Suprapubic skin (tissue), 4 donors: ENCODE results near the gene IL31. TPM values are rescaled to one million over a fixed set of nuclear protein-coding genes. Genes with fewer than 3 reads are reported as not detected.

Experiments
- DNase-seq, 2 donors: peaks; one replicate each; pipeline ENCODE4 v3.0.0-alpha.2; 2019; ENCODE audit warnings: low spot score in 2 of 2
- H3K27ac ChIP-seq: fragments of 200-600 bp; sonication (generic); one replicate; pipeline ENCODE4 v1.5.1; 2019
- H3K27me3 ChIP-seq: fragments of 200-600 bp; sonication (generic); one replicate; pipeline ENCODE4 v1.5.1; 2019
- H3K36me3 ChIP-seq: fragments of 200-600 bp; sonication (generic); one replicate; pipeline ENCODE4 v1.5.1; 2019
- H3K4me1 ChIP-seq: fragments of 200-600 bp; sonication (generic); one replicate; pipeline ENCODE4 v1.5.1; 2019
- H3K4me3 ChIP-seq: fragments of 200-600 bp; sonication (generic); one replicate; pipeline ENCODE4 v1.5.1; 2019; ENCODE audit warnings: mild to moderate bottlenecking
- H3K9me3 ChIP-seq: fragments of 200-600 bp; sonication (generic); one replicate; pipeline ENCODE4 v1.5.1; 2019
- CTCF ChIP-seq, 2 donors: fragments of 200-600 bp in 1 of 2; fragments of 450-650 bp in 1 of 2; sonication (generic) in 1 of 2; IDR thresholded peaks; one replicate each; pipeline ENCODE4 v1.5.1; 2016 to 2019; ENCODE audit warnings: antibody characterized with exemption in 2 of 2, mild to moderate bottlenecking in 1 of 2, moderate library complexity in 1 of 2
- EP300 ChIP-seq: sonication (generic); formaldehyde crosslinking; IDR thresholded peaks from one replicate; pipeline ENCODE4 v1.6.1; 2017; ENCODE audit warnings: antibody characterized with exemption
- POLR2A ChIP-seq, 2 donors: fragments of 450-650 bp; IDR thresholded peaks; one replicate each; pipeline ENCODE4 v1.6.1; 2017; ENCODE audit warnings: antibody characterized with exemption in 2 of 2, mild to moderate bottlenecking in 2 of 2, moderate library complexity in 2 of 2
- POLR2AphosphoS5 ChIP-seq, 3 donors: sonication (generic); formaldehyde crosslinking; IDR thresholded peaks; one replicate each; pipeline ENCODE4 v1.6.1; 2017; ENCODE audit warnings: antibody characterized with exemption in 3 of 3
- WGBS: methylation state at CpG from one replicate; pipeline ENCODE4 v1.1.5; 2018; 5-methylcytosine and 5-hydroxymethylcytosine counted together
- total RNA-seq, 4 donors: library from RNA; depleted of rRNA; stranded (reverse); fragments of >200 nt; gene quantifications; one replicate each; pipeline ENCODE4 v1.1.0, GENCODE V29; 2016

The IL31 gene
- total RNA-seq, 4 donors from 2014 or later: not detected

DNA sequence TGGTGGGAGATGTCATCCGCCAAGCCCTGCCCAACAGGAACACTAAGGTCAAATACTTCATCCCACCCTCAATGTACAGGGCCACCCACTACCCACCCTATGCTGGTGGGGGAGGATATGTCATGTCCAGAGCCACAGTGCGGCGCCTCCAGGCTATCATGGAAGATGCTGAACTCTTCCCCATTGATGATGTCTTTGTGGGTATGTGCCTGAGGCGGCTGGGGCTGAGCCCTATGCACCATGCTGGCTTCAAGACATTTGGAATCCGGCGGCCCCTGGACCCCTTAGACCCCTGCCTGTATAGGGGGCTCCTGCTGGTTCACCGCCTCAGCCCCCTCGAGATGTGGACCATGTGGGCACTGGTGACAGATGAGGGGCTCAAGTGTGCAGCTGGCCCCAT lies 33.0 kb upstream of the IL31 start:
- H3K36me3 ChIP-seq: peaks cover 45% of the 10 kb centered on the region
- WGBS: 95% methylated on average over 6 of the region's 8 CpGs
- TF ChIP-seq EP300 (no peak), POLR2AphosphoS5 (IDR thresholded peaks at IDR 0.05) (no peak), POLR2A (IDR thresholded peaks at IDR 0.05) (no peak), CTCF (IDR thresholded peaks at IDR 0.05) (no peak)

DNA sequence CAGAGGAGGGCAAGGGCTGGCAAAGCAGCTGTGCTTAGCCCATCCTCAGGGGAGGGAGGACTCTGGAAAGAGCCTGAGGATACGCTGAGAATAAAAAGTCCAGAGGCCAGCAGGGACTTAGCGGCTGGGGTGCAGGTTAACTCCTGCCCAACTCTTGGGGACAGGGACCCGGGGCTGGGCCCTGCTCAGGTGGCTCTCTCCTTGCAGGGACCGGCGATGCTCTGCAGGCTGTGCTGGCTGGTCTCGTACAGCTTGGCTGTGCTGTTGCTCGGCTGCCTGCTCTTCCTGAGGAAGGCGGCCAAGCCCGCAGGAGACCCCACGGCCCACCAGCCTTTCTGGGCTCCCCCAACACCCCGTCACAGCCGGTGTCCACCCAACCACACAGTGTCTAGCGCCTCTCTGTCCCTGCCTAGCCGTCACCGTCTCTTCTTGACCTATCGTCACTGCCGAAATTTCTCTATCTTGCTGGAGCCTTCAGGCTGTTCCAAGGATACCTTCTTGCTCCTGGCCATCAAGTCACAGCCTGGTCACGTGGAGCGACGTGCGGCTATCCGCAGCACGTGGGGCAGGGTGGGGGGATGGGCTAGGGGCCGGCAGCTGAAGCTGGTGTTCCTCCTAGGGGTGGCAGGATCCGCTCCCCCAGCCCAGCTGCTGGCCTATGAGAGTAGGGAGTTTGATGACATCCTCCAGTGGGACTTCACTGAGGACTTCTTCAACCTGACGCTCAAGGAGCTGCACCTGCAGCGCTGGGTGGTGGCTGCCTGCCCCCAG lies 32.3 kb upstream of the IL31 start:
- Histone ChIP-seq H3K4me3 (no peak overlapping the region), H3K4me1 (peaks cover 25% of the 10 kb centered on the region), H3K9me3 (no peaks in the 10 kb centered on the region), H3K27me3 (peaks cover 16% of the 10 kb centered on the region), H3K36me3 (peaks cover 41% of the 10 kb centered on the region), H3K27ac (no peak overlapping the region)
- TF ChIP-seq POLR2A (IDR thresholded peaks at IDR 0.05) (no peak), POLR2AphosphoS5 (IDR thresholded peaks at IDR 0.05) (no peak), EP300 (no peak), CTCF (IDR thresholded peaks at IDR 0.05) (no peak)
- peak; percentile 57 to 66 for DNase-seq
- WGBS: 64% methylated on average over 21 of the region's 27 CpGs

More for the DNA sequence above, 33.0 kb upstream of the IL31 start:
- peaks cover 25% of the 10 kb centered on the region for H3K4me1 ChIP-seq
- no peak overlapping the region for H3K4me3 ChIP-seq
- DNase-seq: peak; percentile 56 to 75
- no peaks in the 10 kb centered on the region for H3K9me3 ChIP-seq
- H3K27ac ChIP-seq: no peak overlapping the region
- H3K27me3 ChIP-seq: peaks cover 14% of the 10 kb centered on the region

DNA sequence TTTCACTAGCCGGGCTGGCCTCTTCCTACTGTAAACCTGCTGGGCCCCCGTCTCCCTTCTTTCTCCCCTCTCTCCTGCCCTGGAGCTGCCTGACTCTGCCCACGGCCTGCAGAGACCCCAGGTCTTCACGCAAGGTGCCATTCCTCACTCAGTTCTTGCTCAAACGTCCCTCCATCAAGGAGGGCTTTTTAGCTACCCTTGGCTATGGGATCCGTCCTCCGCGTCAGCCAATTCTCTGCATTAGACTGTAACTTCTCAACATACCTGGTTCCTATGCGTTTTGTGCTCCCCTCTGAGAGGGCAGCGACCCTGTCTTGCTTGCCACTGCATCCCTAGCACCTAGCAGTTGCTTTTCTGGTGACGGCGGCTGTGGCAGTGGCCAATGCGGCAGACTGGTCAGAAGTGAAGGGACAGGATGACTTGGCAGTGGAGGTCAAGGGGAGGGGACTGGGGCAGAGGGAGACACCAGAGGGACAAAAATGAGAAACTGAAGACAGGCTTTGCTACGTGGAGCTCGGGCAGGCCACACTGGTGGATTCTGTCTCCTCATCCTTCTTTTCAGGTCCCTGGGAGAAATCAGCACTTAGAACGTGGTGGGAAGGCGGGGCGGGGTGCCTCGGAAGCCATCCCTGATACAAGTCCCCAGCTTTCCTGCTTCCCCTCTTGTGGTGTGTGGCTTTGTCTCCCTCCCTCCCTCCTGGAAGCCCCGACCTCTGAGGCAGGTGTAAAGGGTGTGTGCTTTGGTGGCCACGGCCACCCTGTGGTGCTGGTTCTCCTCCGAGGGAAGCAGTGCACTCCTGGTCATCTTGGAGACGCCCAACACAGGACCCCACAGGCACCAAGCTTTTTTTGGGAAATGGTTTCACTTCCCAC lies 31.3 kb upstream of the IL31 start:
- Histone ChIP-seq H3K4me1 (peaks cover 25% of the 10 kb centered on the region), H3K27ac (no peak overlapping the region), H3K36me3 (peaks cover 32% of the 10 kb centered on the region), H3K9me3 (no peaks in the 10 kb centered on the region), H3K4me3 (no peak overlapping the region), H3K27me3 (peaks cover 25% of the 10 kb centered on the region)
- WGBS: 62% methylated on average over 23 of the region's 23 CpGs
- DNase-seq: peak; percentile 59 to 64
- no peak for TF ChIP-seq CTCF (IDR thresholded peaks at IDR 0.05)
- TF ChIP-seq POLR2A (IDR thresholded peaks at IDR 0.05): no peak
- no peak for TF ChIP-seq POLR2AphosphoS5 (IDR thresholded peaks at IDR 0.05)
- TF ChIP-seq EP300: no peak

GRCh38 chr12:122204167-122205052 lies 30.4 kb upstream of the IL31 start:
- DNase-seq: peak; percentile 56 to 72
- TF ChIP-seq EP300 (no peak), POLR2AphosphoS5 (IDR thresholded peaks at IDR 0.05) (no peak), CTCF (IDR thresholded peaks at IDR 0.05) (no peak), POLR2A (IDR thresholded peaks at IDR 0.05) (no peak)
- Histone ChIP-seq H3K27ac (no peak overlapping the region), H3K27me3 (peaks cover 31% of the 10 kb centered on the region), H3K9me3 (no peaks in the 10 kb centered on the region), H3K36me3 (peaks cover 25% of the 10 kb centered on the region), H3K4me1 (peaks cover 25% of the 10 kb centered on the region), H3K4me3 (peak overlapping the region; percentile 63)
- WGBS: 64% methylated on average over 15 of the region's 71 CpGs
